Memory B cell (primary cell): ENCODE results near the gene ACOX2.

Experiments
- ATAC-seq: fragments of 150-1000 bp; cut with Tn5 transposase; 2 replicates; pipeline ENCODE4 v1.10.0; 2021; ENCODE audit warnings: low read depth, mild to moderate bottlenecking, moderate library complexity
- DNase-seq, 2 donors: peaks; one replicate each; pipeline ENCODE4 v3.0.0; 2022; ENCODE audit warnings: low spot score in 2 of 2
- H3K27ac Mint-ChIP-seq: one replicate; pipeline ENCODE4 v1.8.0; 2022; ENCODE audit warnings: mild to moderate bottlenecking, moderate library complexity, mixed read lengths
- H3K27me3 Mint-ChIP-seq: one replicate; pipeline ENCODE4 v1.8.0; 2022; ENCODE audit warnings: mixed read lengths
- H3K36me3 Mint-ChIP-seq: one replicate; pipeline ENCODE4 v1.8.0; 2022; ENCODE audit warnings: mild to moderate bottlenecking, mixed read lengths
- H3K4me1 Mint-ChIP-seq: one replicate; pipeline ENCODE4 v1.8.0; 2022; ENCODE audit warnings: mixed read lengths
- H3K4me3 Mint-ChIP-seq: one replicate; pipeline ENCODE4 v1.8.0; 2022; ENCODE audit warnings: mild to moderate bottlenecking, moderate library complexity, mixed read lengths
- H3K9me3 Mint-ChIP-seq: one replicate; pipeline ENCODE4 v1.8.0; 2022; ENCODE audit warnings: mixed read lengths

Gene ACOX2

GRCh38 chr3:58560771-58561311, 23.9 kb upstream of the ACOX2 start:
- no peak overlapping the region for H3K4me3 Mint-ChIP-seq
- ATAC-seq (no peak), DNase-seq (no peak)
- no peak overlapping the region for H3K27ac Mint-ChIP-seq
- peaks cover 9% of the 10 kb centered on the region for H3K27me3 Mint-ChIP-seq
- peaks cover 4% of the 10 kb centered on the region for H3K9me3 Mint-ChIP-seq
- H3K36me3 Mint-ChIP-seq: no peaks in the 10 kb centered on the region
- H3K4me1 Mint-ChIP-seq: no peaks in the 10 kb centered on the region

DNA sequence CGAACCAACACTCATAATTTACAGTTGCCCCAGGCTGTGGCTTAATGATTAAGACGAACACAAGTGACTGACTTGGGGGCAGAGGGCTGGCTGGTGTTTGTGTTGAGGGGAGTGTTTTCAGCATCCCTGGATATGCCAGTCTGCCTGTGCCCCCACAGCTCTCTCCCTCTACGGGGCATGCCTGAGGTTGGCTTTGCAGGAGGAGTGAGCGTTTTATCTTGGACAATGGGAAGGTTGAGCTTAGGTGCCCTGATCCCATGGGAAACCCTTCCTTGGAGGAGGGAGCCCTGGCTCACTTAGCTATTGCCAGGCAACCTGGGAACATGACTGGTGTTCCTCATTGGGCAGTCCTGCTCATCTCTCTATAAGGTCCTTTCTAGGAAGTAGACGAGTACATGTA, 22.6 kb upstream of the ACOX2 start:
- peaks cover 4% of the 10 kb centered on the region for H3K9me3 Mint-ChIP-seq
- no peak for DNase-seq
- no peak overlapping the region for H3K4me3 Mint-ChIP-seq
- peaks cover 12% of the 10 kb centered on the region for H3K27me3 Mint-ChIP-seq
- H3K4me1 Mint-ChIP-seq: no peaks in the 10 kb centered on the region
- no peaks in the 10 kb centered on the region for H3K36me3 Mint-ChIP-seq
- H3K27ac Mint-ChIP-seq: no peak overlapping the region
- ATAC-seq: no peak

DNA sequence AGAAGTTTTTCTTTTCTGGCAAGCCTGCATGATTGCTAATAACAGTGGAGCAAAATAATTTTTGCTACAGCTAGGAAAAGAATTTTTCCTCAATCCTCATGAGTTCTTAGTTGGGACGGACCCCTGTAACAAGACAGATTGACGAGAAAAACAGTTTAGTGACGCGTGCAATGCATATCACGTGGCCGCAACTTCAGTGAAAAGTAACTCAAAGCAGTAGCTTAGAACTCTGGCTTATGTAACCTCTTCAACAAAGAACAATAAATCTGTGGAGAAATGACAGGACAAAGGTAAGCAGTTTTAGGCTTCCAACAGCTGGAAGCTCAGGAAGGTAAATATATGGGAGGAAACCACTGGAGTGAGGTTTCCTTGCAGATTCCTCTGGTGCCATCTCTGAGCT, 20.5 kb upstream of the ACOX2 start:
- no peak for DNase-seq
- no peak overlapping the region for H3K27ac Mint-ChIP-seq
- no peaks in the 10 kb centered on the region for H3K36me3 Mint-ChIP-seq
- H3K4me3 Mint-ChIP-seq: no peak overlapping the region
- no peaks in the 10 kb centered on the region for H3K9me3 Mint-ChIP-seq
- peaks cover 9% of the 10 kb centered on the region for H3K27me3 Mint-ChIP-seq
- H3K4me1 Mint-ChIP-seq: no peaks in the 10 kb centered on the region
- ATAC-seq: no peak

GRCh38 chr3:58556761-58557221, 19.8 kb upstream of the ACOX2 start:
- H3K27me3 Mint-ChIP-seq: peaks cover 7% of the 10 kb centered on the region
- no peak for DNase-seq
- peaks cover 2% of the 10 kb centered on the region for H3K36me3 Mint-ChIP-seq
- ATAC-seq: no peak
- H3K4me1 Mint-ChIP-seq: no peaks in the 10 kb centered on the region
- no peaks in the 10 kb centered on the region for H3K9me3 Mint-ChIP-seq
- H3K27ac Mint-ChIP-seq: no peak overlapping the region
- no peak overlapping the region for H3K4me3 Mint-ChIP-seq

DNA sequence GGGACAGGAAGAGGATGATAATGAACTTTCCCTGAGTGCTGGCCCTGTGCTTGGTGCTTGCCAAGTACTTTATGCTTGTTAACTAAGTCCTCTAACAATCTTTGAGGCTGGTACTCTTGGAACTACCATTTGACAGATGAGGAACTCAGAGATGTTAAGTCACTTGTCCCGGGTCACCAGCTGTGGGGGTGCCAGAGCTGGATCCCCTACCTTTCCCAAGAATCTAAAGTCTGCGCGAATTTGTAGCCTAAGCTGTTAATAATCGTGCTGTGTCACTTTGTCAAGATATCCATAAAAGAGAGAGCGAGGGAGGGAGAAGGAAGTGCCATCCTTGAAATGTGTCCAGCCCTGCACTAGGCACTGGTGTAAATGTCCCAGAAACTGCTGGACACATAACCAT, 19.0 kb upstream of the ACOX2 start:
- no peak overlapping the region for H3K4me3 Mint-ChIP-seq
- H3K9me3 Mint-ChIP-seq: no peaks in the 10 kb centered on the region
- H3K36me3 Mint-ChIP-seq: peaks cover 4% of the 10 kb centered on the region
- ATAC-seq (no peak), DNase-seq (no peak)
- peaks cover 7% of the 10 kb centered on the region for H3K27me3 Mint-ChIP-seq
- no peak overlapping the region for H3K27ac Mint-ChIP-seq
- H3K4me1 Mint-ChIP-seq: no peaks in the 10 kb centered on the region

GRCh38 chr3:58555203-58555602, 18.2 kb upstream of the ACOX2 start:
- no peak overlapping the region for H3K27ac Mint-ChIP-seq
- peaks cover 4% of the 10 kb centered on the region for H3K36me3 Mint-ChIP-seq
- no peaks in the 10 kb centered on the region for H3K9me3 Mint-ChIP-seq
- ATAC-seq: no peak
- no peak overlapping the region for H3K4me3 Mint-ChIP-seq
- no peaks in the 10 kb centered on the region for H3K4me1 Mint-ChIP-seq
- DNase-seq: no peak
- peaks cover 7% of the 10 kb centered on the region for H3K27me3 Mint-ChIP-seq

- Mint-ChIP-seq H3K4me3 (no peak overlapping the region), H3K27ac (no peak overlapping the region), H3K9me3 (no peaks in the 10 kb centered on the region), H3K4me1 (no peaks in the 10 kb centered on the region), H3K36me3 (peaks cover 4% of the 10 kb centered on the region), H3K27me3 (peaks cover 7% of the 10 kb centered on the region)
- ATAC-seq (no peak), DNase-seq (no peak)
Measured at GRCh38 chr3:58553003-58553402, 16.0 kb upstream of the ACOX2 start.

DNA sequence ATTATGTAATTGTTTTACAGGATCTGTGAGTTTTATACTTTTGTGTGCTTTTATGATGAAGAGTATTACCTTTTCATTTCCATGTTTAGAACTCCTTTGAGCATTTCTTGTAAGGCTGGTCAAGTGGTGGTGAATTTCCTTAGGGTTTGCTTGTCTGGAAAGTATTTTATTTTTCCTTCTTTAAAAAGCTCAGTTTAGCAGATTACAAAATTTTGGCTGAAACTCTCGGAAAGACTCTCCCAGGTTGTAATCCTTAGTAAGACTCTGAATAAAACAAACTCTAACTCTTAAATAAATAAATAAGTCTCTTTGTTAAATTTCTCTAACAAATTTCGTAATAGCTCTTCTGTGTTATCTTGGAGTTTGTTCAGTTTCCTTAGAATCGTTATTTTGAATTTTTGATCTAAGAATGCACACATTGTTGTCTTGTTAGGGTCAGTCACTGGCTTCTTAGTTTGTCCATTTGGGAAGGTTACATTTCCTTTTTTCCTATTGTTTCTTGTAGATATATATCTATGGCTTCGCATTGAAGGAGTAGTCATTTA, 14.7 kb upstream of the ACOX2 start:
- Mint-ChIP-seq H3K36me3 (peaks cover 4% of the 10 kb centered on the region), H3K27ac (no peak overlapping the region), H3K4me1 (no peaks in the 10 kb centered on the region), H3K4me3 (no peak overlapping the region), H3K9me3 (no peaks in the 10 kb centered on the region), H3K27me3 (peaks cover 7% of the 10 kb centered on the region)
- ATAC-seq: no peak
- DNase-seq: no peak

DNA sequence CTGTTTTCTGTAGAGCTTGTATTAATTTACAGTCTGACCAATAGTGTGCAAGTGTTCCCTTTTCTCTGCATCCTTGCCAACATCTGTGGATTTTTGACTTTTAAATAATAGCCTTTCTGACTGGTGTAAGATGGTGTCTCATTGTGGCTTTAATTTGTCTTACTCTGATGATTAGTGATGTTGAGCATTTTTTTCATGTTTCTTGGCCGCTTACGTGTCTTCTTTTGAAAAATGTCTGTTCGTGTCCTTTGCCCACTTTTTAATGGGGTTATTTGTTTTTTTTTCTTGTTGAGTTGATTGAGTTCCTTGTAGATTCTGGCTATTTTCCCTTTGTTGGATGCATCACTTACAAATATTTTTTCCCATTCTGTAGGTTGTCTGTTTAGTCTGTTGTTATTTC, 7.6 kb upstream of the ACOX2 start:
- no peaks in the 10 kb centered on the region for H3K9me3 Mint-ChIP-seq
- DNase-seq: no peak
- ATAC-seq: no peak
- no peaks in the 10 kb centered on the region for H3K36me3 Mint-ChIP-seq
- H3K27me3 Mint-ChIP-seq: no peaks in the 10 kb centered on the region
- H3K27ac Mint-ChIP-seq: no peak overlapping the region
- no peak overlapping the region for H3K4me3 Mint-ChIP-seq
- no peaks in the 10 kb centered on the region for H3K4me1 Mint-ChIP-seq

GRCh38 chr3:58540176-58540858, 3.3 kb upstream of the ACOX2 start:
- no peak for ATAC-seq
- DNase-seq: no peak
- no peaks in the 10 kb centered on the region for H3K4me1 Mint-ChIP-seq

DNA sequence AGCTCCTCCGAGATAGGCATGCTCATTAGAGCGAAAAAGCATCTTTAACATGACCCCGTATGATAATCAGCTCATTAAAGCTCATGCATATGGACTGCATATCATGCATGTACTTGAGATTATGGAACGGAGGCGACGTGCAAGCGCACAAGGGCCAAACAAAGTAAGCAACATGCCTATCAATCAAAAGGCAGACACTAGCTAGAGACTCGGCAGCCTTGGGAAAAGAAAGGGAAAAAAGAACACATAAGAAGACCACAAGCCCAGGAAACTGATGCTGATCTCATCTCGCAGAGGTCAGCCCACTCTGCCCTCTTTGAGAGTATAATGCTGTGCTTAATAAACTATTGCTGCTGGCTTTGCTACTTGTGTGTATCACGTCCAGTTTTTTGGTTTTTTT, 2.6 kb upstream of the ACOX2 start:
- no peaks in the 10 kb centered on the region for H3K36me3 Mint-ChIP-seq
- H3K27ac Mint-ChIP-seq: no peak overlapping the region
- no peaks in the 10 kb centered on the region for H3K4me1 Mint-ChIP-seq
- ATAC-seq (no peak), DNase-seq (no peak)
- no peak overlapping the region for H3K4me3 Mint-ChIP-seq
- H3K9me3 Mint-ChIP-seq: no peaks in the 10 kb centered on the region
- no peaks in the 10 kb centered on the region for H3K27me3 Mint-ChIP-seq

More at GRCh38 chr3:58540176-58540858, 3.3 kb upstream of the ACOX2 start:
- no peak overlapping the region for H3K4me3 Mint-ChIP-seq
- no peaks in the 10 kb centered on the region for H3K36me3 Mint-ChIP-seq
- H3K27me3 Mint-ChIP-seq: no peaks in the 10 kb centered on the region
- H3K27ac Mint-ChIP-seq: no peak overlapping the region
- no peaks in the 10 kb centered on the region for H3K9me3 Mint-ChIP-seq

DNA sequence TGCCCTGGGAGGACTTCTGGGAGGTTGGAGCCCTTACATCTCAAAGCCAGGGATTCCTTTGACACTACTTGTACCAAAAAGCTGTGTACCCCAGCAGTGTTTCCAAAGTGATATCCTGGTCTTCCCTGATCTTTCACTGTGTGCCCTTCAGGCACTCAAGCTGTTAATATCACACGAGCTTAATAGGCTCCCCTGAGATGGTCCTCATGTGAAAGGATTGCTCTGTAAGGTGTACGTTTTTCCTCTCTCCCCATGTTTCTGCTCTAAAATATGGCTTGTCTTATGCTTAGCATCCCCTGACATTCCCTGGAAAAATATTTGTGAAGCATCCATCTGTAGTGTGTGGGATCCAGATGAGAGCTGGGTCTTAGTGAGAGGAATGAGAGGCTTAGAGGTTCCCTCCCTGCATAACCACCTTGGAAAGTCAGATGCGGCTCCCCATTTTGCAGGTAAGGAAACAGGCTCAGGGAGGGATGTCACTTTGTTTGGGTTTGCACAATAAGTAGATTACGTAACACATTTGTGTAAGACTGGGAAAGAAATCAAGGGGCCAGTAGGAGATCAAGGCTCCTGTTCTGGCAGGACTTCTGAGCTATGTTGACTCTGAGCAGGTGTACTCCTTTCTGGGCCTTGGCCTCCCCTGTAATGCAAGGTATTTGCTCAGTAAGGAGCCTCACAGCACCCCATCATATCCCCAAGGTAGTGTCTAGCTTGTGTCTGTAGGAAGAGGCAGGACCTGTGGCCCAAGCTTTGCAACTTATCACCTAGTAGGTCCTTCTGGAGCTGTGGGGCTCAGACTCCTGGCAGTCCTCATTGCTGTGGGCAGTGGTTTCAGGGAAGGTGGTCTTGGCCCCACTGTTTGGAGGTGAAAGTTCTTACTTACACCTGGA, 667 bp upstream of the ACOX2 start:
- Mint-ChIP-seq H3K9me3 (no peaks in the 10 kb centered on the region), H3K4me1 (peaks cover 6% of the 10 kb centered on the region), H3K36me3 (no peaks in the 10 kb centered on the region), H3K4me3 (no peak overlapping the region), H3K27me3 (no peaks in the 10 kb centered on the region), H3K27ac (no peak overlapping the region)
- ATAC-seq (no peak), DNase-seq (no peak)

DNA sequence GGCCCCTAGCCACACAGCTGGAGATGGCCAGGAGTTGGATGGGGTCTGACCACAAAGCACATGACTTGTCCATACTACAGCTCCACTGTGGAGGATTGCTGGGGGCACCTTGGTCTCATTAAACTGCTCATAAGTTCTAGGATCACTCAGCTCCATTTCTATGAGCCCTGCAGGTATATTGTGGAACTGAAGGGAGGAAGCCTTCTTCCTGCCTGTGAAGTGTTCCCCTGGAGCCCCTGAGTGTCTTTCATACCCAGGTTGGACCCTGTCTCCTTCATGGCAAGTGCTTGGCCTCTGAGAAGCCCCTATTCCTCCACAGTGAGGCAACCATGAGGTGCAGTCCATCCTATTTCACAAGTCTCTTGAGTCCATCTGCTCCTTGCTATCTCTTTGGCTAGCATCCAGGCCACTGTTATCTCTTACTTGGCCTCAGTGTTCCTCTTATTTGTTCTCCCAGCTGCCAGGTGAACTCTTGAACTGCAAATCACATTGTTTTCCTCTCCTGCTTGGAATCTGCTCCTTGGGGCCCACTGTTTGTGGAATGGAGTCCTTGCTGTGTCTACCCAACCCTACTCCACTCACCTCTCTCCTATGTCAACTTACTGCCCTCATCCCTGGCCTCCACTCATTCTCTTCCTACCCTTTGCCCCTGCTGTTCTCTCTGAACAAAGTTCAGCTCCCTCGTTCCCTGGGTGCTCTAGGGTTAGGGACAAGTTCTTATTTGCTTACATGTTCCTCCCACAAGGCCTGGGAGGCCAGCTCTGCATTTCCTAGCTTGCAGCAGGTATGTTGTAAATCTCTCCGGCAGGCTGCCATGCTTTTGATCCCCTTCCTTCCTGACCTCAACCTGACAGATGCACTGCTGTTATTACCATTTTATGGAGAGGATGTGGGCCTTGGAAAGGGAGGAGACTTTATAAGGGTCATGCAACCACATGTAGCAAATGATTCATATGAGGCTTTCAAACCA, 1.2 kb downstream of the ACOX2 start:
- DNase-seq: no peak
- Mint-ChIP-seq H3K27me3 (no peaks in the 10 kb centered on the region), H3K4me1 (peaks cover 7% of the 10 kb centered on the region), H3K9me3 (no peaks in the 10 kb centered on the region), H3K4me3 (no peak overlapping the region), H3K36me3 (no peaks in the 10 kb centered on the region), H3K27ac (no peak overlapping the region)
- no peak for ATAC-seq
